GM12878 (cell line): ENCODE results near the gene EVC. TPM values are rescaled to one million over a fixed set of nuclear protein-coding genes. Genes with fewer than 3 reads are reported as not detected.
A peak's percentile ranks its signal among the peaks of the same experiment; 100 is the strongest.

ENCODE experiments used
- ATAC-seq: fragments of 200-7000 bp; cut with Tn5 transposase; 3 replicates; pipeline ENCODE4 v1.9.1; 2020; ENCODE audit warnings: mild to moderate bottlenecking, moderate library complexity
- BruUV-seq: library from RNA; stranded (reverse); fragments of 400-500 nt; replicated peaks from 2 replicates; lab custom pipeline; 2021; lab: Mats Ljungman, UMichigan
- CTCF ChIA-PET: fragments of 300-600 bp; sonication (Branson Sonifier 250); formaldehyde crosslinking; extraction: SDS; loops from one replicate; lab custom pipeline; 2021; ENCODE audit warnings: inconsistent platforms; lab: Yijun Ruan, JAX
- POLR2A ChIA-PET: fragments of 350-600 bp; formaldehyde crosslinking; extraction: SDS; loops from one replicate; lab custom pipeline; 2021; ENCODE audit warnings: inconsistent platforms; lab: Charles Lee
- RAD21 ChIA-PET: fragments of 300-600 bp; sonication (Branson Sonifier 250); formaldehyde crosslinking; loops from one replicate; lab custom pipeline; 2023; ENCODE audit warnings: antibody characterized with exemption; ENCODE audit not compliant: unreplicated experiment; lab: Charles Lee
- SMC1A ChIA-PET: fragments of 300-600 bp; sonication (Branson Sonifier 250); formaldehyde crosslinking; loops from one replicate; lab custom pipeline; 2023; ENCODE audit not compliant: unreplicated experiment, uncharacterized antibody; lab: Charles Lee
- DNase-seq: peaks from one replicate; pipeline ENCODE4 v3.0.0-alpha.2; 2011; ENCODE audit warnings: low read depth, low spot score
- FAIRE-seq: peaks from 3 replicates; lab custom pipeline; 2011; peaks lifted over from hg19 to GRCh38; lab: Jason Lieb, UNC
- H2AFZ ChIP-seq: 2 replicates; pipeline ENCODE4 v1.6.0; 2011; ENCODE audit warnings: low read depth, low read length, control low read depth; ENCODE audit not compliant: control insufficient read depth
- H3K27ac ChIP-seq: 2 replicates; pipeline ENCODE4 v1.5.1; 2011; ENCODE audit warnings: control low read depth; ENCODE audit not compliant: control insufficient read depth, insufficient read depth
- H3K27me3 ChIP-seq, 2 experiments: replicated peaks in 1 of 2; 2 replicates each; pipeline versions ENCODE4 v1.6.0 to v1.6.1; 2011; ENCODE audit warnings: low read length in 1 of 2; ENCODE audit not compliant: control insufficient read depth in 2 of 2, insufficient read depth in 2 of 2
- H3K36me3 ChIP-seq, 2 experiments: 2 replicates each; pipeline ENCODE4 v1.5.1; 2011; ENCODE audit warnings: low read length in 1 of 2; ENCODE audit not compliant: control insufficient read depth in 2 of 2, insufficient read depth in 2 of 2
- H3K4me1 ChIP-seq: 2 replicates; pipeline ENCODE4 v1.6.1; 2011; ENCODE audit warnings: mild to moderate bottlenecking, low read length, moderate library complexity, mixed read lengths; ENCODE audit not compliant: control insufficient read depth, insufficient read depth
- H3K4me2 ChIP-seq: 2 replicates; pipeline ENCODE4 v1.6.0; 2011; ENCODE audit warnings: control low read depth; ENCODE audit not compliant: control insufficient read depth, insufficient read depth
- H3K4me3 ChIP-seq: fragments of 200-600 bp; sonication (generic); 2 replicates; pipeline ENCODE4 v1.5.1; 2016
- H3K79me2 ChIP-seq: 2 replicates; pipeline ENCODE4 v1.6.0; 2011; ENCODE audit warnings: low read length; ENCODE audit not compliant: control insufficient read depth, insufficient read depth
- H3K9ac ChIP-seq: 2 replicates; pipeline ENCODE4 v1.8.0; 2011; ENCODE audit warnings: low read length, control low read depth, mixed read lengths; ENCODE audit not compliant: control insufficient read depth, insufficient read depth
- H3K9me3 ChIP-seq: replicated peaks from 3 replicates; pipeline ENCODE4 v1.5.1; 2011; ENCODE audit warnings: mild to moderate bottlenecking, low read length; ENCODE audit not compliant: control insufficient read depth, insufficient read depth
- H4K20me1 ChIP-seq: 2 replicates; pipeline ENCODE4 v1.6.0; 2011; ENCODE audit not compliant: control insufficient read depth, insufficient read depth
- TCF3 ChIP-seq: IDR thresholded peaks from 2 replicates; pipeline ENCODE4 v1.6.1; 2012; ENCODE audit warnings: low read depth, mild to moderate bottlenecking, low read length, borderline replicate concordance; ENCODE audit not compliant: insufficient read depth
- YY1 ChIP-seq: IDR thresholded peaks from 2 replicates; pipeline ENCODE4 v1.6.1; 2011; ENCODE audit warnings: low read depth, mild to moderate bottlenecking, low read length
- ZSCAN29 ChIP-seq: fragments of 450-650 bp; IDR thresholded peaks from 2 replicates; pipeline ENCODE4 v1.6.1; 2017; ENCODE audit warnings: mild to moderate bottlenecking, moderate library complexity
- WGBS: methylation state at CpG from one replicate; pipeline ENCODE4 v1.1.6; 2016; ENCODE audit warnings: low lambda C conversion rate; ENCODE audit not compliant: insufficient replicate concordance, insufficient coverage; ENCODE audit errors: missing lambda C conversion rate; 5-methylcytosine and 5-hydroxymethylcytosine counted together
- in situ Hi-C: fragments of 300-500 bp; cut with MboI; formaldehyde crosslinking; loops from 9 replicates; pipeline ENCODE4 v1.14.3; 2018; ENCODE audit warnings: mixed read lengths
- intact Hi-C: fragments of 100-400 bp; cut with micrococcal nuclease; formaldehyde crosslinking; loops from one replicate; pipeline ENCODE4 v1.14.2; 2022; ENCODE audit not compliant: unreplicated experiment
- polyA plus RNA-seq, 11 experiments: library from polyadenylated mRNA; depleted of rRNA in 4 of 11; unstranded in 6 of 11; stranded (reverse) in 5 of 11; fragments of >200 nt; fragmentation: Nextera tagmentation in 4 of 11; fragmentation: Illumina TruSeq in 1 of 11; extraction: Ambion mirVana in 4 of 11; extraction: Trizol in 1 of 11; gene quantifications; 1 replicate in 1 of 11; 2 replicates in 10 of 11; pipeline versions ENCODE4 v1.2.1 to v1.2.3, GENCODE V29; 2011 to 2016; ENCODE audit warnings: inconsistent platforms in 2 of 11, missing spikeins in 2 of 11, low read depth in 1 of 11
- total RNA-seq, 4 experiments: library from RNA; depleted of rRNA in 3 of 4; stranded (reverse); fragments of >200 nt in 3 of 4; fragmentation: Illumina TruSeq in 1 of 4; extraction: Trizol in 1 of 4; gene quantifications; 2 replicates each; pipeline versions ENCODE4 v1.2.1 to v1.2.3, GENCODE V29; 2013 to 2021
- TF ChIP-seq, protein P1 (sequence below): fragments of 450-650 bp; IDR thresholded peaks from 2 replicates; pipeline ENCODE4 v1.6.1; 2018; ENCODE audit warnings: mild to moderate bottlenecking, low read depth, moderate library complexity; ENCODE audit not compliant: partially characterized antibody
- TF ChIP-seq, protein P2 (sequence below): fragments of 450-650 bp; IDR thresholded peaks from 2 replicates; pipeline ENCODE4 v1.6.1; 2016; ENCODE audit warnings: mild to moderate bottlenecking, moderate library complexity, borderline replicate concordance
- TF ChIP-seq, protein P3 (sequence below): fragments of 450-650 bp; IDR thresholded peaks from 2 replicates; pipeline ENCODE4 v1.6.1; 2017; ENCODE audit warnings: mild to moderate bottlenecking, moderate library complexity
- TF ChIP-seq, protein P4 (sequence below), 3 experiments: IDR thresholded peaks in 2 of 3; conservative IDR thresholded peaks in 1 of 3; 2 replicates each; pipeline ENCODE4 v1.5.1; 2011; ENCODE audit warnings: low read depth in 3 of 3, low read length in 3 of 3, mild to moderate bottlenecking in 3 of 3, control low read depth in 2 of 3, moderate library complexity in 2 of 3, inconsistent platforms in 1 of 3, mixed read lengths in 1 of 3; ENCODE audit not compliant: control insufficient read depth in 2 of 3, insufficient read depth in 1 of 3; ENCODE audit errors: extremely low read depth in 1 of 3

Gene EVC
- total and polyA plus RNA-seq, 10 of the 15 experiments (the other 5 are each of a cell fraction or from before 2014, with no cell fraction given) = 0.87 to 55.9 (median 15.6) TPM

DNA sequence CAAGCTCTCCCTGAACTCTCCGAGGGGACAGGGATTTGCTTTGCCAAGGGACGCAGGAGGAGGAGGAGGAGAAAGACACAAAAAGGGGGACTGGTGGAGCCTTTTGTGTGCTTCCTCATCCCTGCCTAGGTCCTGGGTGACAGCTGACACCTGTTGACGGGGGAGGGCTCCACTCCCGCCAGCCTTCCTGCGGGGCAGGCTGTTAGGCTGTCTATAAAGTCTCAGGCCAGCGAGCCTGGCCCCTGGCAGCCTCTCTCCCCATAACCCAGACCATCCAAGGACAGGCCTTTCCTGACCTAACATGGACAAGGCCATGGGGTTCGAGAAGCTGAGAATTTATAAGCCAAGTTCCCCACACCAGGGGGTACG is 1.8 kb upstream of the EVC start:
- DNase-seq (no peak), ATAC-seq (no peak), FAIRE-seq (no peak)
- RAD21 ChIA-PET = interaction anchor here (0.9 kb wide), 1 partner anchor 309 kb away, joined by 3 read pairs; no protein-coding TSS in a partner anchor
- SMC1A ChIA-PET = interaction anchor here (1.1 to 2.7 kb wide), 2 partner anchors 9 to 24 kb away, joined by 3 to 10 read pairs; no protein-coding TSS in a partner anchor
- Histone ChIP-seq H4K20me1 (no peaks in the 10 kb centered on the region), H3K9me3 (no peaks in the 10 kb centered on the region; the same call in 2 of the 3 replicates), H3K4me3 (no peak overlapping the region), H3K4me1 (peaks cover 5% of the 10 kb centered on the region), H3K27me3 (no peaks in the 10 kb centered on the region), H3K4me2 (peak overlapping the region; percentile 54; the same call in 1 of the 2 replicates), H3K79me2 (peaks cover 10% of the 10 kb centered on the region), H3K36me3 (no peaks in the 10 kb centered on the region), H2AFZ (no peak overlapping the region; the same call in 1 of the 2 replicates), H3K27ac (no peak overlapping the region), H3K9ac (no peak overlapping the region)
- BruUV-seq = no TSS peak
- 33% methylated on average over 8 of the region's 8 CpGs for WGBS
- POLR2A ChIA-PET = interaction anchor here (0.8 kb wide), 1 partner anchor 13 kb away, joined by 3 read pairs; no protein-coding TSS in a partner anchor
- in situ Hi-C loops = no loop called here
- intact Hi-C loops = no loop called here
- CTCF ChIA-PET = interaction anchor here (1.7 kb wide), 1 partner anchor 12 kb away, joined by 3 read pairs; no protein-coding TSS in a partner anchor
- TF ChIP-seq TCF3 (no peak), YY1 (no peak), ZSCAN29 (no peak)
- TF ChIP-seq, protein P1, sequence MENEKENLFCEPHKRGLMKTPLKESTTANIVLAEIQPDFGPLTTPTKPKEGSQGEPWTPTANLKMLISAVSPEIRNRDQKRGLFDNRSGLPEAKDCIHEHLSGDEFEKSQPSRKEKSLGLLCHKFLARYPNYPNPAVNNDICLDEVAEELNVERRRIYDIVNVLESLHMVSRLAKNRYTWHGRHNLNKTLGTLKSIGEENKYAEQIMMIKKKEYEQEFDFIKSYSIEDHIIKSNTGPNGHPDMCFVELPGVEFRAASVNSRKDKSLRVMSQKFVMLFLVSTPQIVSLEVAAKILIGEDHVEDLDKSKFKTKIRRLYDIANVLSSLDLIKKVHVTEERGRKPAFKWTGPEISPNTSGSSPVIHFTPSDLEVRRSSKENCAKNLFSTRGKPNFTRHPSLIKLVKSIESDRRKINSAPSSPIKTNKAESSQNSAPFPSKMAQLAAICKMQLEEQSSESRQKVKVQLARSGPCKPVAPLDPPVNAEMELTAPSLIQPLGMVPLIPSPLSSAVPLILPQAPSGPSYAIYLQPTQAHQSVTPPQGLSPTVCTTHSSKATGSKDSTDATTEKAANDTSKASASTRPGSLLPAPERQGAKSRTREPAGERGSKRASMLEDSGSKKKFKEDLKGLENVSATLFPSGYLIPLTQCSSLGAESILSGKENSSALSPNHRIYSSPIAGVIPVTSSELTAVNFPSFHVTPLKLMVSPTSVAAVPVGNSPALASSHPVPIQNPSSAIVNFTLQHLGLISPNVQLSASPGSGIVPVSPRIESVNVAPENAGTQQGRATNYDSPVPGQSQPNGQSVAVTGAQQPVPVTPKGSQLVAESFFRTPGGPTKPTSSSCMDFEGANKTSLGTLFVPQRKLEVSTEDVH = no peak
- TF ChIP-seq, protein P2, sequence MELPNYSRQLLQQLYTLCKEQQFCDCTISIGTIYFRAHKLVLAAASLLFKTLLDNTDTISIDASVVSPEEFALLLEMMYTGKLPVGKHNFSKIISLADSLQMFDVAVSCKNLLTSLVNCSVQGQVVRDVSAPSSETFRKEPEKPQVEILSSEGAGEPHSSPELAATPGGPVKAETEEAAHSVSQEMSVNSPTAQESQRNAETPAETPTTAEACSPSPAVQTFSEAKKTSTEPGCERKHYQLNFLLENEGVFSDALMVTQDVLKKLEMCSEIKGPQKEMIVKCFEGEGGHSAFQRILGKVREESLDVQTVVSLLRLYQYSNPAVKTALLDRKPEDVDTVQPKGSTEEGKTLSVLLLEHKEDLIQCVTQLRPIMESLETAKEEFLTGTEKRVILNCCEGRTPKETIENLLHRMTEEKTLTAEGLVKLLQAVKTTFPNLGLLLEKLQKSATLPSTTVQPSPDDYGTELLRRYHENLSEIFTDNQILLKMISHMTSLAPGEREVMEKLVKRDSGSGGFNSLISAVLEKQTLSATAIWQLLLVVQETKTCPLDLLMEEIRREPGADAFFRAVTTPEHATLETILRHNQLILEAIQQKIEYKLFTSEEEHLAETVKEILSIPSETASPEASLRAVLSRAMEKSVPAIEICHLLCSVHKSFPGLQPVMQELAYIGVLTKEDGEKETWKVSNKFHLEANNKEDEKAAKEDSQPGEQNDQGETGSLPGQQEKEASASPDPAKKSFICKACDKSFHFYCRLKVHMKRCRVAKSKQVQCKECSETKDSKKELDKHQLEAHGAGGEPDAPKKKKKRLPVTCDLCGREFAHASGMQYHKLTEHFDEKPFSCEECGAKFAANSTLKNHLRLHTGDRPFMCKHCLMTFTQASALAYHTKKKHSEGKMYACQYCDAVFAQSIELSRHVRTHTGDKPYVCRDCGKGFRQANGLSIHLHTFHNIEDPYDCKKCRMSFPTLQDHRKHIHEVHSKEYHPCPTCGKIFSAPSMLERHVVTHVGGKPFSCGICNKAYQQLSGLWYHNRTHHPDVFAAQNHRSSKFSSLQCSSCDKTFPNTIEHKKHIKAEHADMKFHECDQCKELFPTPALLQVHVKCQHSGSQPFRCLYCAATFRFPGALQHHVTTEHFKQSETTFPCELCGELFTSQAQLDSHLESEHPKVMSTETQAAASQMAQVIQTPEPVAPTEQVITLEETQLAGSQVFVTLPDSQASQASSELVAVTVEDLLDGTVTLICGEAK = no peak
- TF ChIP-seq, protein P3, sequence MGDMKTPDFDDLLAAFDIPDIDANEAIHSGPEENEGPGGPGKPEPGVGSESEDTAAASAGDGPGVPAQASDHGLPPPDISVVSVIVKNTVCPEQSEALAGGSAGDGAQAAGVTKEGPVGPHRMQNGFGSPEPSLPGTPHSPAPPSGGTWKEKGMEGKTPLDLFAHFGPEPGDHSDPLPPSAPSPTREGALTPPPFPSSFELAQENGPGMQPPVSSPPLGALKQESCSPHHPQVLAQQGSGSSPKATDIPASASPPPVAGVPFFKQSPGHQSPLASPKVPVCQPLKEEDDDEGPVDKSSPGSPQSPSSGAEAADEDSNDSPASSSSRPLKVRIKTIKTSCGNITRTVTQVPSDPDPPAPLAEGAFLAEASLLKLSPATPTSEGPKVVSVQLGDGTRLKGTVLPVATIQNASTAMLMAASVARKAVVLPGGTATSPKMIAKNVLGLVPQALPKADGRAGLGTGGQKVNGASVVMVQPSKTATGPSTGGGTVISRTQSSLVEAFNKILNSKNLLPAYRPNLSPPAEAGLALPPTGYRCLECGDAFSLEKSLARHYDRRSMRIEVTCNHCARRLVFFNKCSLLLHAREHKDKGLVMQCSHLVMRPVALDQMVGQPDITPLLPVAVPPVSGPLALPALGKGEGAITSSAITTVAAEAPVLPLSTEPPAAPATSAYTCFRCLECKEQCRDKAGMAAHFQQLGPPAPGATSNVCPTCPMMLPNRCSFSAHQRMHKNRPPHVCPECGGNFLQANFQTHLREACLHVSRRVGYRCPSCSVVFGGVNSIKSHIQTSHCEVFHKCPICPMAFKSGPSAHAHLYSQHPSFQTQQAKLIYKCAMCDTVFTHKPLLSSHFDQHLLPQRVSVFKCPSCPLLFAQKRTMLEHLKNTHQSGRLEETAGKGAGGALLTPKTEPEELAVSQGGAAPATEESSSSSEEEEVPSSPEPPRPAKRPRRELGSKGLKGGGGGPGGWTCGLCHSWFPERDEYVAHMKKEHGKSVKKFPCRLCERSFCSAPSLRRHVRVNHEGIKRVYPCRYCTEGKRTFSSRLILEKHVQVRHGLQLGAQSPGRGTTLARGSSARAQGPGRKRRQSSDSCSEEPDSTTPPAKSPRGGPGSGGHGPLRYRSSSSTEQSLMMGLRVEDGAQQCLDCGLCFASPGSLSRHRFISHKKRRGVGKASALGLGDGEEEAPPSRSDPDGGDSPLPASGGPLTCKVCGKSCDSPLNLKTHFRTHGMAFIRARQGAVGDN = no peak
- TF ChIP-seq, protein P4, sequence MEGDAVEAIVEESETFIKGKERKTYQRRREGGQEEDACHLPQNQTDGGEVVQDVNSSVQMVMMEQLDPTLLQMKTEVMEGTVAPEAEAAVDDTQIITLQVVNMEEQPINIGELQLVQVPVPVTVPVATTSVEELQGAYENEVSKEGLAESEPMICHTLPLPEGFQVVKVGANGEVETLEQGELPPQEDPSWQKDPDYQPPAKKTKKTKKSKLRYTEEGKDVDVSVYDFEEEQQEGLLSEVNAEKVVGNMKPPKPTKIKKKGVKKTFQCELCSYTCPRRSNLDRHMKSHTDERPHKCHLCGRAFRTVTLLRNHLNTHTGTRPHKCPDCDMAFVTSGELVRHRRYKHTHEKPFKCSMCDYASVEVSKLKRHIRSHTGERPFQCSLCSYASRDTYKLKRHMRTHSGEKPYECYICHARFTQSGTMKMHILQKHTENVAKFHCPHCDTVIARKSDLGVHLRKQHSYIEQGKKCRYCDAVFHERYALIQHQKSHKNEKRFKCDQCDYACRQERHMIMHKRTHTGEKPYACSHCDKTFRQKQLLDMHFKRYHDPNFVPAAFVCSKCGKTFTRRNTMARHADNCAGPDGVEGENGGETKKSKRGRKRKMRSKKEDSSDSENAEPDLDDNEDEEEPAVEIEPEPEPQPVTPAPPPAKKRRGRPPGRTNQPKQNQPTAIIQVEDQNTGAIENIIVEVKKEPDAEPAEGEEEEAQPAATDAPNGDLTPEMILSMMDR (IDR thresholded peaks at IDR 0.05 in 2 of 3, conservative IDR thresholded peaks at IDR 0.05 in 1 of 3; ENCODE audit: control insufficient read depth in 2 of 3, extremely low read depth in 1 of 3, insufficient read depth in 1 of 3, low read depth in 3 of 3, low read length in 3 of 3) = no peak; a peak in 1 of 6 replicates
